Esophagus squamous epithelium (tissue), 5 donors: ENCODE data around the gene MRPS16. TPM values are rescaled to one million over a fixed set of nuclear protein-coding genes. Genes with fewer than 3 reads are reported as not detected.
A peak's percentile ranks its signal among the peaks of the same experiment; 100 is the strongest.

ENCODE experiments used
- DNase-seq: peaks from one replicate; lab custom pipeline; 2025; lab: John Stamatoyannopoulos, UW
- H3K27ac ChIP-seq, 4 donors: fragments of 200-600 bp; sonication (generic); one replicate each; pipeline ENCODE4 v1.5.1; 2016 to 2019; ENCODE audit warnings: mild to moderate bottlenecking in 1 of 4
- H3K27me3 ChIP-seq, 4 donors: fragments of 200-600 bp; sonication (generic); 1 replicate in 3 of 4; 2 replicates in 1 of 4; pipeline versions ENCODE4 v1.5.1 to v1.6.0; 2017 to 2021; ENCODE audit warnings: antibody characterized with exemption in 1 of 4
- H3K36me3 ChIP-seq, 3 donors: fragments of 200-600 bp; sonication (generic); one replicate each; pipeline ENCODE4 v1.5.1; 2016 to 2019
- H3K4me1 ChIP-seq, 3 donors: fragments of 200-600 bp; sonication (generic); one replicate each; pipeline ENCODE4 v1.5.1; 2017 to 2019
- H3K4me3 ChIP-seq, 4 donors: fragments of 200-600 bp; sonication (generic); 1 replicate in 3 of 4; 2 replicates in 1 of 4; pipeline ENCODE4 v1.5.1; 2016 to 2019; ENCODE audit warnings: mild to moderate bottlenecking in 2 of 4, moderate library complexity in 1 of 4
- H3K9me3 ChIP-seq, 3 donors: fragments of 200-600 bp; sonication (generic); one replicate each; pipeline ENCODE4 v1.5.1; 2016 to 2019
- POLR2A ChIP-seq, 4 donors: fragments of 450-650 bp; IDR thresholded peaks; one replicate each; pipeline ENCODE4 v1.6.1; 2017; ENCODE audit warnings: antibody characterized with exemption in 4 of 4, mild to moderate bottlenecking in 4 of 4, moderate library complexity in 3 of 4
- WGBS, 2 donors: methylation state at CpG; one replicate each; pipeline ENCODE4 v1.1.5; 2018; 5-methylcytosine and 5-hydroxymethylcytosine counted together
- intact Hi-C: fragments of 100-400 bp; cut with DNase I; formaldehyde crosslinking; loops from one replicate; pipeline ENCODE4 v1.15.0; 2022
- total RNA-seq, 4 donors: library from RNA; depleted of rRNA; stranded (reverse); fragments of >200 nt; gene quantifications; one replicate each; pipeline ENCODE4 v1.1.0, GENCODE V29; 2016
- TF ChIP-seq, protein P1 (sequence below), 6 experiments: fragments of 450-650 bp in 4 of 6; fragments of 200-600 bp in 2 of 6; sonication (generic) in 2 of 6; IDR thresholded peaks; one replicate each; pipeline ENCODE4 v1.5.1; 2016 to 2019; ENCODE audit warnings: antibody characterized with exemption in 6 of 6, mild to moderate bottlenecking in 4 of 6, moderate library complexity in 4 of 6
- donor health status: DM: yes; HTN: yes; CAD: no.

Gene MRPS16
- total RNA-seq, 4 donors from 2014 or later = 36.8 to 60.3 (median 54.2) TPM

- no peaks in the 10 kb centered on the region for H3K9me3 ChIP-seq
- H3K4me1 ChIP-seq = peaks cover 0 to 18% (median 3%) of the 10 kb centered on the region in 3 donors
- H3K27me3 ChIP-seq = no peaks in the 10 kb centered on the region
- no peak overlapping the region for H3K27ac ChIP-seq
- no peak for DNase-seq
- no peak overlapping the region for H3K4me3 ChIP-seq
- peaks cover 0 to 99% (median 26%) of the 10 kb centered on the region in 3 donors for H3K36me3 ChIP-seq
- intact Hi-C loops = no loop called here
- TF ChIP-seq POLR2A (IDR thresholded peaks at IDR 0.05) = no peak
- TF ChIP-seq, protein P1, sequence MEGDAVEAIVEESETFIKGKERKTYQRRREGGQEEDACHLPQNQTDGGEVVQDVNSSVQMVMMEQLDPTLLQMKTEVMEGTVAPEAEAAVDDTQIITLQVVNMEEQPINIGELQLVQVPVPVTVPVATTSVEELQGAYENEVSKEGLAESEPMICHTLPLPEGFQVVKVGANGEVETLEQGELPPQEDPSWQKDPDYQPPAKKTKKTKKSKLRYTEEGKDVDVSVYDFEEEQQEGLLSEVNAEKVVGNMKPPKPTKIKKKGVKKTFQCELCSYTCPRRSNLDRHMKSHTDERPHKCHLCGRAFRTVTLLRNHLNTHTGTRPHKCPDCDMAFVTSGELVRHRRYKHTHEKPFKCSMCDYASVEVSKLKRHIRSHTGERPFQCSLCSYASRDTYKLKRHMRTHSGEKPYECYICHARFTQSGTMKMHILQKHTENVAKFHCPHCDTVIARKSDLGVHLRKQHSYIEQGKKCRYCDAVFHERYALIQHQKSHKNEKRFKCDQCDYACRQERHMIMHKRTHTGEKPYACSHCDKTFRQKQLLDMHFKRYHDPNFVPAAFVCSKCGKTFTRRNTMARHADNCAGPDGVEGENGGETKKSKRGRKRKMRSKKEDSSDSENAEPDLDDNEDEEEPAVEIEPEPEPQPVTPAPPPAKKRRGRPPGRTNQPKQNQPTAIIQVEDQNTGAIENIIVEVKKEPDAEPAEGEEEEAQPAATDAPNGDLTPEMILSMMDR (IDR thresholded peaks at IDR 0.05) = no peak
- 86 to 100% methylated on average over 2 of the region's 2 CpGs for WGBS, 2 donors
These were observed 12.5 kb downstream of the MRPS16 start for GRCh38 chr10:73239908-73240307.

DNA sequence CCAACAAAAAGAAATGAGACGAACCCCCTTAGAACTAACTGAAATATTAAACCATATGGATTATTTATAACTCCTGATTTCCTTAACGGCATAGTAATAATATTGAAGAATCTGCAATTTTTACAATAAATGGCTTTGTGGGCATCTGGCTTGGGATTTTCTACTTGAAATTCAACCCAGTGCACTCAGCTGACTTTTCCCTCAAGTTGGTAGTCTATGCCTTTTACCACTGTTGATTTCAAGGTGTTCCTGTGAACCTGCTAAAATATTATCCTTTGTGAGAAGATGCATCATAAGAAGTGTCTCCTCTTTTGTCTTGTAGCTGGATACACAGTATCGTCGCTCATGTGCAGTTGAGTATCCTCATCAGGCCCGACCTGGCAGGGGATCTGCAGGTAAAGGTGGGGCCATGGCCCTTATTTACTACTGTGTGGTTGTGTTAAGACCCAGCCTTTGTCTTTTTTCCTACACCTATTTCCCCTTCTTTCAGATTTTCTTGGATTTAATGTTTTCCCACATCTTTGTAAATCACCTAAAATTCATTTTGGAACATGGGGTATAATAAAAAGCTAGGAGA, 13.4 kb downstream of the MRPS16 start:
- TF ChIP-seq POLR2A (IDR thresholded peaks at IDR 0.05) = no peak
- TF ChIP-seq, protein P1 (IDR thresholded peaks at IDR 0.05) = no peak
- no peak for DNase-seq
- intact Hi-C loops = no loop called here
- H3K36me3 ChIP-seq = peaks cover 0 to 100% (median 33%) of the 10 kb centered on the region in 3 donors
- H3K27ac ChIP-seq = no peak overlapping the region
- H3K4me3 ChIP-seq = no peak overlapping the region
- WGBS, 2 donors = 89 to 92% methylated on average over 5 of the region's 5 CpGs
- no peaks in the 10 kb centered on the region for H3K9me3 ChIP-seq
- peaks cover 0 to 9% (median 0%) of the 10 kb centered on the region in 3 donors for H3K4me1 ChIP-seq
- H3K27me3 ChIP-seq = no peaks in the 10 kb centered on the region

- H3K4me3 ChIP-seq = no peak overlapping the region
- intact Hi-C loops = no loop called here
- no peaks in the 10 kb centered on the region for H3K4me1 ChIP-seq
- H3K27me3 ChIP-seq = no peaks in the 10 kb centered on the region
- no peak overlapping the region for H3K27ac ChIP-seq
- 82 to 88% methylated on average over 7 of the region's 7 CpGs for WGBS, 2 donors
- H3K9me3 ChIP-seq = no peaks in the 10 kb centered on the region
- peaks cover 0 to 98% (median 13%) of the 10 kb centered on the region in 3 donors for H3K36me3 ChIP-seq
- no peak for DNase-seq
- no peak for TF ChIP-seq POLR2A (IDR thresholded peaks at IDR 0.05)
These were observed 17.7 kb downstream of the MRPS16 start for GRCh38 chr10:73234695-73235094.

DNA sequence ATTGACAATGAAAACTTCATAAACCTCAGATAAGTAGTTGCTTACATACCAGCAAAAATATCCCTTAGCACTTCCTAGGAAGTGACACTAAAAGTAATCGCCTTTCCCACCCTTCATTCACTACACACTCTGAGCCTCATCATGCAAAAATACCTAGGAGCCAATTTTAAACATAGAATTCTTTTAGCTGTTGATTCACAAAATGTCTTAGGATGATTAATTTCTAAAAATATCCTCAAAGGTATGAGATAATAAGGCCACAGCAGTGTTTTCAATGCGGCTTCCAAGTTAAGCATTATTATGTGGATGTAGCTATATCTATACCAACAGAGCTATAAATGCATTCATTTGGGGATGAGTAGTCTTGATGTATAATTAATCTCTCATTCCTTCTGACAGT, 18.6 kb downstream of the MRPS16 start:
- 85 to 96% methylated on average over 2 of the region's 2 CpGs for WGBS, 2 donors
- H3K36me3 ChIP-seq = peaks cover 0 to 92% (median 13%) of the 10 kb centered on the region in 3 donors

DNA sequence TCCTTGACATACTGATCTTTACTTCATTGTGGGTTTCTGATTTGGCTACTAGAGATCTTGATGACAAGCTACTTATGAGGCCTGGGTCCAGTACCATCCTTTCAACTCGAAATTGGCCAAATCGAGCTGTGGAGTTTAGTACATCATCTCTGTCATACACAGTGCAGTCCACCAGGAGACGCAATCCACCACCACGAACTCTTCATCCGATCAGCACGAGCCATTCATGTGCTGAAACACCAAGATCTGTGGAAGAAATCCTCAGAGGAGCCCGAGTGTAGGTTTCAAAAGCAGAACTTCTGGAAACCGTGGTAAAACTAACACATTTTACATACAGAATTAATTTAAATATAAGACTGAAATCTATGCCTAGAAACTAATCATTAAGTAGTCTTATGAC, 19.6 kb downstream of the MRPS16 start:
- Histone ChIP-seq H3K27me3 (no peaks in the 10 kb centered on the region), H3K4me1 (no peaks in the 10 kb centered on the region), H3K27ac (no peak overlapping the region), H3K9me3 (no peaks in the 10 kb centered on the region), H3K4me3 (no peak overlapping the region), H3K36me3 (peaks cover 0 to 82% (median 13%) of the 10 kb centered on the region in 3 donors)
- intact Hi-C loops = no loop called here
- no peak for DNase-seq
- WGBS, 2 donors = 90 to 94% methylated on average over 8 of the region's 8 CpGs
- TF ChIP-seq, protein P1 (IDR thresholded peaks at IDR 0.05) = peak in 1 of 6 experiments; percentile 19
- TF ChIP-seq POLR2A (IDR thresholded peaks at IDR 0.05) = no peak

More for the DNA sequence above, 18.6 kb downstream of the MRPS16 start:
- Histone ChIP-seq H3K27ac (no peak overlapping the region), H3K27me3 (no peaks in the 10 kb centered on the region), H3K9me3 (no peaks in the 10 kb centered on the region), H3K4me3 (no peak overlapping the region), H3K4me1 (no peaks in the 10 kb centered on the region)
- no peak for TF ChIP-seq POLR2A (IDR thresholded peaks at IDR 0.05)
- TF ChIP-seq, protein P1 (IDR thresholded peaks at IDR 0.05) = no peak
- intact Hi-C loops = no loop called here
- no peak for DNase-seq
